ENCODE data around the gene ZNF771.
A peak's percentile ranks its signal among the peaks of the same experiment; 100 is the strongest.

GRCh38 chr16:30379158-30379783 is 28.1 kb upstream of the ZNF771 start:
- no peak for TF ChIP-seq EZH2 (IDR thresholded peaks at IDR 0.05; ENCODE audit: borderline replicate concordance, low read depth, low read length, severe bottlenecking)
- peak; percentile 11 for TF ChIP-seq CTCF (IDR thresholded peaks at IDR 0.05; ENCODE audit: borderline replicate concordance, extremely low read depth, low read length, poor library complexity, severe bottlenecking)
